ENCODE results near the gene SMYD3.
"Not testable (repeated sequence)": the region's sequence is repeated elsewhere in the genome, so short reads cannot be mapped to it uniquely, and the experiment has no call there.

Gene SMYD3

DNA sequence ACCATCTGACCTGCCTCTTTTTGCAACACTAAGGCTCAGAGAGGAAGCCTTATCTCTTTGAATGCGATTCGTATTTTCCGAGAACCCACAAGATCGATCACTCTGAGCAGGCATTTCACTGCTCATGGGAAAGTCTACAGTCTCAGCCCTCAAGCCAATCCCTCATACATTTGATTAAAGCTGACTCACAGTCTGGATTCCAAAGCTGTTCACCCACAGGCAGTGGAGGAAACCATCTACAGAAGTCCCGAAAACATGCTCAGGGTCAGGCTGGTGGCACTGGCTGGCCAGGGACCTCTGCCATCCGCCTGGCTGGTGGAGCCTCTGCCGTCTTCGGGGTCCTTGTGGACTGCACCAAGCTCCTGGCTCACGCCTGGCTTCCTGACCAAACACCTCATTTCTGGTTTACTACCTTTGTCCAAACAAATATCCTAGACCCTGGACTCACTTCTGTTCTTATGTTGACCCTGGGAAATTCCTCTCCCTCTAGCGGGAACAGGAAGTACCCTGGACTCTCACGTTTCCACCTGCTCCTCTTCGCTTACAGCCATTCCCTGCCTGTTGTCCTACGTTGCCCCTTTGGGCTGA is 650.0 kb downstream of the SMYD3 start:
- DNase-seq = no peak

DNA sequence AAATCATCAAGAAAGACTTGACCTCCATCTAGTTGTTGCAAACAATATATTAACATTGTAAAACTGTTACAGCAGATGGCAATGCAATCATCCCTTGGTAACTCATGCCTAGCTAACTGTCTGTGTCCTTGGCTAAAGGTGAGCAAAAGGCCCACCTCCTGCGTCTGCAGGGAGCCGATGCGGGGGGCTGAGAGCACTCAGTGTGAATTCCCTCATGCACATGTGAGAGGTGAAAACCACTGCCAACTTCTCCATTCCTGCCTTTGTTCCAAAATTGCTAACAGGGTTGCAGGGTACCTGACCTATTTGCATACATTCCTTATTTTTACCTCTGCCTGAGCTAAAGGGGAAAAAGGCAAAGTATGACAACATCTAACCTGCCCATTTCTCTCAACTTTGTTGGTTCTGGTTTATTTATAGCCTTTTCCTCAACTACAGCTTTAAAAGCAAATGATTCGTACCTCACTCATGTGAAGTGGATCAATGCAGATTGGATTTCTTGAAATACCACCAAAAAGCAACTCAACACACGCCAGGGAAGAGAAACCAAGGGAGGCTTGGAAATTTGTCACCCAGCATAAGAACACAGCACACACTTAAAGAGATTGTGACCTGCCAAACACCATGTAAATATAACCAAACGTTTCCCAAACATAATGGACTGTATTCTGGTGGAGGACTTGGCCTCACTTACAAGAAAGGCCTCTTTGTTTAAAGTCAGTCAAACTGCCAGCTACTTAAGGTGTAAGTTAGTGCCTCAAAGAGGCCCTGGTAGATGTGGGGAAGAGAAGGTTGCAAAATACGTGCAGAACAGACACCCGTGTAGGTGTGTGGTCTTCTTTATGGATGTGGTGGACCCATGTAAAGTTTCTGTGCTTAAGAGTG is 651.0 kb downstream of the SMYD3 start:
- no peak for DNase-seq

DNA sequence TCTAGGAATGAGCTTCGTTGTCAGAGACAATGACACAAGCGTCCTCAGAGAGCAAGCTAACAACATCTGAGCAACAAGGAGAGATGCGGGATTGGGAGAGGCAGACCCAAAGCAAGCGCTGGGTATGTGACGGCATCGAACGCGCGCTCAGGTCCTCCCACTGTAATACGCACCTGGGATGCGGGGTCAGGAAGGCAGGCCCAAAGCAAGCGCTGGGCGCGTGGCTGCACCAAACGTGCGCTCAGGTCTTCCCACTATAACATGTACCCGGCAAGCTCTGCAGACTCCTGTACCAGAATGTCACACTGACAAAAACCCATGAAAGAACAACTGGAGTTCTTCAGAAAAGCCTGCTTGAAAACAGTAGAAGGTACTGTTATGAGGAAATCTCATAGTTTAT is 653.8 kb downstream of the SMYD3 start:
- DNase-seq = no peak

DNA sequence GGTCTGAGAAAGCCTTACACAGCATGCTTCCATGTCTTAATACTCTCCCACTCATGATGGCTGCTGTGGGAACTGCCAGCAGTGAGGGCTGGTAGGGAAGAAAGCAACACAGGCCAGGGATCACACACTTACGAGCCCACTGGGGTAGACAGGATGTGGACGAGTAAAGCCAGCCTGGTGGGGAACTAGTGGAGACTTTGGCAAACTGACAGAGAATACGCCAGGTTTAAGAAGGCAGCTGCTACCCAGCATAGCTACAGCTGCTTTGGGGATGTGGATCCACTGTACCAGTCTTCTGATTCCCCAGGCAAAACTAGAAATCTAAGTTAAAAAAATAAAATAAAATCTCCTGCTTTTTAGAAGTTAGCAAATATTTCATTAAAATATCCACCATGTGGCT is 664.0 kb downstream of the SMYD3 start:
- DNase-seq = peak in 1 of 2 experiments; percentile 12

DNA sequence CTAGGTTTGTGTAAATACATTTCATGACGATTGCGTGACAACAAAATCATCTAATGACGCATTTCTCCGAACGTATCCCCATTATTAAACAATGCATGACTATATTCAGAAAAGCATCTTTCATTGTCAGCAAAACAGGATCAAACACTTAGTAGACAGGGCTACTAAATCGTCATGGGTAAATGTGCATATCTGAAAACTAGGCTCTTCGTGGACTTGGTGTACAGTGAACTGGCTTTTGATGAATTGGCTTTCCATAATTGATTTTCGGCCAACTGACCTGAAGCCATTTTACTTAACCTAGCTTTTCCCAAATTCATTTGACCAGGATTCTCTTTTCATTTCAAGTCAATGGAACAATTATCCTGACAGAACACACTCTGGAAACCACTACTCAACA is 665.0 kb downstream of the SMYD3 start:
- DNase-seq = no peak

GRCh38 chr1:245840971-245841370 is 666.1 kb downstream of the SMYD3 start:
- DNase-seq = no peak

DNA sequence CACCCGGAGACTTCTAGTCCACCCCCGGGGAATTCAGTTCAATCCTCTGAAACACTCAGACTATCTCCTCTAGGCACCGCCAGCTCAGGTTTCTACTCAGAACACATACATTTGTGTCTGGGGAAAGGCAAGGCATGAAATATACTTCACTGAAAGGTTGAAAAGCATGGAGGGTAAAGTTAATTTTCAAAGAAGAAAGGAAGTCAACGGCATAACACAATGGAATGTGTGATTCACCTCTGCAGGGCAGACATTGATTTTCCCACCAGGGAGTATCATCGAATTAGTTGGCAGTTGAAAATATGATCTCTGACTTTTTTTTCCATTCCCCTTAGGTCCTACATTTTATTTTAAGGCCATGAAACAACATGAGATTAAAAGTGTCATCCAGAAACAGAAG is 669.4 kb downstream of the SMYD3 start:
- no peak for DNase-seq

- DNase-seq = no peak
Measured at GRCh38 chr1:245835386-245835785, 671.7 kb downstream of the SMYD3 start.

- no peak for DNase-seq
Measured at GRCh38 chr1:245834002-245834401, 673.1 kb downstream of the SMYD3 start.

DNA sequence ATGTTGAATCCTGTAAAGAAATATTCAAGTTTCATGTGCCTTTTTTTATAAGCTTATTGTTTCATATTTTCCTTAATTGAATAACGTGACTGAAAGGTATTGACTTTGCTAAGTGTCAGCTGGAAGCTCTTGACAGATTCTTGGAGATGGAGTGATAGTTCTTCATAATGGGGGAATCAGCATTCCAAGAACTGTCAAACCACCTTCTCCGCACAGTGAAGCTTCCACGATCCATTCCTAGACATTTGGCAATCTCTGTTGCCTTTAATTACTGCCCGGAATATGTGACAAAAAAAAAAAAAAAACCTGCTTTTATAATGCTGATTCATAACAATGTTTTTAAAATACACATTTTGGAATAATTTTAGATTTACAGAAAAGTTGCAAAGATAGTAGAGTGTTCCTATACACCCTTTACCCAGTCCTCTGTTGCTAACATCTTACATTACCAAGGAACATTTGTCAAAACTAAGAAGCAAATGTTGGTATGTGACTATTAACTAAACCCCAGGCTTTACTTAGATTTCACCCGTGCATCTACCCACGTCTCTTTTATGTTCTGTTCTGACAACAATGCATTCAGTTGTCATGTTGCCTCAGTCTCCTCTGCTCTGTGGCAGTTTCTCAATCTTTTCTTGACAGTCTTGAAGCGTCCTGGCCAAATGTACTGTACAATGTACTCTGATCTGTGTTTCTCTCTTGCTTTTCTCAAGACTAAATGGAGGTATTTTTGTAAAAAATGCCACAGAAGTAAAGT is 674.1 kb downstream of the SMYD3 start:
- DNase-seq = no peak

- DNase-seq = no peak
Measured at GRCh38 chr1:245831518-245831917, 675.6 kb downstream of the SMYD3 start.

DNA sequence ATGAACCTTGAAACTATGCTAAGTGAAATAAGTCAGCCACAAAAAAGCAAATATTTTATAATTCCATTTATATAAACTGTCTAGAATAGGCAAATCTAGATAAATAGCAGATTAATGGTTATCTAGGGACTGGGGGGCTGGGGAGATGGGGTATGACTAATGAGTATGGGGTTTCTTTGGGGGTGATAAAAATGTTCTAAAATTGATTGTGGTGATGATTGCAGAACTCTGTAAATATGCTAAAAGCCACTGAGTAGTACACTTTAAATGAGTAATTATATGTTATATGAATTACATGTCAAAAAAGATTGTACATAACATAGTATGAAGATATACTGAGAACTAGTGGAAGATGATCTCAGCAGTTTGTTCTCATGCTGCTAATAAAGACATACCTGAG is 677.3 kb downstream of the SMYD3 start:
- no peak for DNase-seq

DNA sequence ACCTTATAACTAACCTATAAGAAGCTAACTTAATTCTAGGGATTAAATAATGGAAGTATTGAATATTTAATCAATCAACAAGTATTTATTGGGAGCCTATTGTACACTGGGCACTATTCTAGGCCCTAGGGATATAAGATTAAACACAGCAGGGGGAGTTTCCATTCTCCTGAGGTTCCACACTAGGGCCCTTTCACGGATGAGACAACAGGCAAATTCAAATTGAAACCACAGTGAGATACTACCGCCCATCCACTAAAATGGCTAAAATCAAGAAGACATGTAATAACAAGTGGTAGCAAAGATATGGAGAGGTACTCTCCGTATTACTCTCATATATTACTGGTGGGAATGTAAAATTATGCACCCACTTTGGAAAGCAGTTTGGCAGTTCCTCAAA is 677.9 kb downstream of the SMYD3 start:
- DNase-seq = no peak

- no peak for DNase-seq
Measured at GRCh38 chr1:245827301-245827700, 679.8 kb downstream of the SMYD3 start.

GRCh38 chr1:245825128-245825901 is 681.8 kb downstream of the SMYD3 start:
- DNase-seq = no peak

DNA sequence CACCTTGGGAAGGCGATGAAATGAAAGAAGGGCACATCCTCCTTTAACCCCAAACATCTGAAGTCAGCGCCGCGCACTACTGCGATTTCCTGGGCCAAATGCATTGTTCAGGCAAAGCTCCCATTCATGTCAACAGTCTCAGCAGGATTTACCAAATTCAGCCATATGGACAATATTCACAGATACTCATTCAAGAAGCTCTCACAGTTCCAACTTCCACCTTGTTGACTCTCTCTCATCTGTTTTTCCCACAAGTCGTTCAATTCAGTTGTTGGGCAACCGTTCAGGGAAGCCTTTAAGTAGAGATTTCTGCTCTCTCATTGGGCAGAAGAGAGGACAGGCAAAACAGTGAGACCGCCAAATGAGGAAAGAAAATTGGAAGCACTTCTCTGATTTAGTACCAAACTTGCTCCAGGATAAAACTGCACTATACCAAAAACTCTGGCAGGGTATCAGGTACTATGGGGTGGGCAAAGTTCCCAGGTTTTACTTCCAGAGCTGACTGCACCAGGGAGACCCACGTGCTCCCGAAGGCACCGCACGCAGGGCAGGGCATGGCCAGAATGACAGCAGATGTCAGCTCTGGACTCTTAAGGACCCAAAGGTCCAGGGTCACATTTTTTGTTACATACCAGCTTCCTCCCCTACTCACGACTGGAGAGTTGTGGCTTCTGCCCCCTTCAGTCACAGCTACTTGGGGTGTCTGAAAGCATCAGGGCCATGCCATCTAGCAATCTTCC is 683.5 kb downstream of the SMYD3 start:
- DNase-seq = no peak

GRCh38 chr1:245822996-245823395 is 684.1 kb downstream of the SMYD3 start:
- DNase-seq = no peak

DNA sequence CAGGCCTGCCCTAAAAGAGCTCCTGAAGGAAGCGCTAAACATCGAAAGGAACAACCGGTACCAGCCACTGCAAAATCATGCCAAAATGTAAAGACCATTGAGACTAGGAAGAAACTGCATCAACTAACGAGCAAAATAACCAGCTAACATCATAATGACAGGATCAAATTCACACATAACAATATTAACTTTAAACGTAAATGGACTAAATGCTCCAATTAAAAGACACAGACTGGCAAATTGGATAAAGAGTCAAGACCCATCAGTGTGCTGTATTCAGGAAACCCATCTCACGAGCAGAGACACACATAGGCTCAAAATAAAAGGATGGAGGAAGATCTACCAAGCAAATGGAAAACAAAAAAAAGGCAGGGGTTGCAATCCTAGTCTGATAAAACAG is 688.7 kb downstream of the SMYD3 start:
- DNase-seq = not testable (repeated sequence)

- not testable (repeated sequence) for DNase-seq
Measured at GRCh38 chr1:245816496-245816895, 690.6 kb downstream of the SMYD3 start.

DNA sequence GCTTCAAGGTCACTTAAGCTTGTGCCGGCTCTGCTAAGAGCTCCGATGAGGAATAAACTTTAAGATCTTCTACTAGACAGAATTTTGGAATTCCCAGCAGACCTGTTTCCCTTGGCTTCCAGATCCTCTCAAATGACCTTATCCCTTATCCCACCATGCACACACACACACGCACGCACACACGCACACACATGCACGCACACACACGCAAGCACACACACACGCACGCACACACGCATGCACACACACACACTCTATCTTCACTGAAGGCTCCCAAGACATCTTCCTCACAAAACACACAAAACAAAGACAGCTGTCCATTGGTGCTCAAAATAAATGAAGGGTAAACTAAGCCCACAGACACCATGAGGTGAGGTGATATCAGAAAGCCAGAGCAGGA is 692.4 kb downstream of the SMYD3 start:
- DNase-seq = no peak

- no peak for DNase-seq
Measured at GRCh38 chr1:245812278-245812677, 694.8 kb downstream of the SMYD3 start.

DNA sequence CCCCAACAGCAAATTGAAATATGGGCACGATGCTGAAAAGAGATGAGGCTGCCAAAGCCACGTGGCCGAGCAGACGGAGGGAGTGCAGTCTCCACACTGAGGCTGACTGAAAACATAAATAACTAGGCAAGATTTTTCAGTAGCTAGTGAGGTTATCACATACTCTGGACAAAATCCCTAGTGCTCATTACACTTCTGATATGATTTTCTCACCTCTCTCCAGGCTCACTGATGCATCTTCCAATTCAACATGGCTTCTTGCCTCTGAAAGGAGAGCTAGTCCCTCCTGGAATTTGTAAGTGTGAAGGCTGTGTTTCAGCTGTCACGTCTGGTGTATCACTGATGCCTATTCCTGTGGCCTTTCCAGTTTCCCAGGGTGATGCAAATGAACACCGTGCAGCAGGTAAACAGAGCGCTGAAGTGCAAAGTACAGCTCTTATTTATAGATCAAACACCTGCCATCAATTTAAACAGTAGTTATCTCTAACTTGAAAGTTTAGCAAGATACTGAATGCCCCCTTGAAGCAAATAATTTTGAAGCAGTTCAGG is 696.2 kb downstream of the SMYD3 start:
- no peak for DNase-seq

Data from Kasumi-1 (cell line).